Neural cell (in vitro differentiated cells): ENCODE data around the gene MXI1.

ENCODE experiments used
- EP300 ChIP-seq: fragments of 450-650 bp; conservative IDR thresholded peaks from 2 replicates; pipeline ENCODE4 v1.6.1; 2014; ENCODE audit warnings: antibody characterized with exemption, mild to moderate bottlenecking, moderate library complexity; ENCODE audit not compliant: poor library complexity, severe bottlenecking
- EZH2 ChIP-seq: fragments of 200-600, 300-800 bp; shearing (Covaris generic), sonication (generic); IDR thresholded peaks from 2 replicates; pipeline ENCODE4 v1.6.1; 2014; ENCODE audit warnings: antibody characterized with exemption, low read length, borderline replicate concordance, mild to moderate bottlenecking; ENCODE audit not compliant: insufficient read depth, poor library complexity, severe bottlenecking
- RAD21 ChIP-seq: fragments of 450-650 bp; conservative IDR thresholded peaks from 2 replicates; pipeline ENCODE4 v1.6.1; 2014; ENCODE audit warnings: antibody characterized with exemption, mild to moderate bottlenecking, moderate library complexity
- REST ChIP-seq: IDR thresholded peaks from 2 replicates; pipeline ENCODE4 v1.6.1; 2012; ENCODE audit warnings: borderline replicate concordance
- SMC3 ChIP-seq: fragments of 450-650 bp; conservative IDR thresholded peaks from 2 replicates; pipeline ENCODE4 v1.6.1; 2014; ENCODE audit warnings: antibody characterized with exemption, mild to moderate bottlenecking, moderate library complexity; ENCODE audit not compliant: poor library complexity
- TAF1 ChIP-seq: IDR thresholded peaks from 2 replicates; pipeline ENCODE4 v1.6.1; 2012; ENCODE audit warnings: low read depth
- TF ChIP-seq, protein P1 (sequence below): fragments of 450-650 bp; IDR thresholded peaks from 2 replicates; pipeline ENCODE4 v1.5.1; 2014; ENCODE audit warnings: antibody characterized with exemption, mild to moderate bottlenecking, moderate library complexity; ENCODE audit not compliant: poor library complexity, severe bottlenecking

GRCh38 chr10:110209926-110210673 lies 2.7 kb downstream of the MXI1 start:
- TF ChIP-seq EZH2 (no peak), REST (no peak), TAF1 (no peak), EP300 (no peak), SMC3 (no peak), RAD21 (no peak)
- TF ChIP-seq, protein P1, sequence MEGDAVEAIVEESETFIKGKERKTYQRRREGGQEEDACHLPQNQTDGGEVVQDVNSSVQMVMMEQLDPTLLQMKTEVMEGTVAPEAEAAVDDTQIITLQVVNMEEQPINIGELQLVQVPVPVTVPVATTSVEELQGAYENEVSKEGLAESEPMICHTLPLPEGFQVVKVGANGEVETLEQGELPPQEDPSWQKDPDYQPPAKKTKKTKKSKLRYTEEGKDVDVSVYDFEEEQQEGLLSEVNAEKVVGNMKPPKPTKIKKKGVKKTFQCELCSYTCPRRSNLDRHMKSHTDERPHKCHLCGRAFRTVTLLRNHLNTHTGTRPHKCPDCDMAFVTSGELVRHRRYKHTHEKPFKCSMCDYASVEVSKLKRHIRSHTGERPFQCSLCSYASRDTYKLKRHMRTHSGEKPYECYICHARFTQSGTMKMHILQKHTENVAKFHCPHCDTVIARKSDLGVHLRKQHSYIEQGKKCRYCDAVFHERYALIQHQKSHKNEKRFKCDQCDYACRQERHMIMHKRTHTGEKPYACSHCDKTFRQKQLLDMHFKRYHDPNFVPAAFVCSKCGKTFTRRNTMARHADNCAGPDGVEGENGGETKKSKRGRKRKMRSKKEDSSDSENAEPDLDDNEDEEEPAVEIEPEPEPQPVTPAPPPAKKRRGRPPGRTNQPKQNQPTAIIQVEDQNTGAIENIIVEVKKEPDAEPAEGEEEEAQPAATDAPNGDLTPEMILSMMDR, result no peak
